DOHH2 (cell line): Measurements from ENCODE around the gene TLNRD1.

Experiments
- H3F3A ChIP-seq: fragments of 200-600 bp; sonication (generic), shearing (Covaris generic); 2 replicates; pipeline ENCODE4 v1.6.0; 2016; ENCODE audit warnings: antibody characterized with exemption, mild to moderate bottlenecking; ENCODE audit not compliant: control insufficient read depth, insufficient read depth
- H3K27ac ChIP-seq: fragments of 200-600 bp; sonication (generic); 2 replicates; pipeline ENCODE4 v1.5.1; 2014; ENCODE audit warnings: low read depth, mild to moderate bottlenecking, low read length, moderate library complexity
- H3K27me3 ChIP-seq: fragments of 200-600 bp; sonication (generic); 2 replicates; pipeline ENCODE4 v1.6.1; 2014; ENCODE audit warnings: mild to moderate bottlenecking, low read length, mixed read lengths; ENCODE audit not compliant: control insufficient read depth
- H3K36me3 ChIP-seq: fragments of 200-600 bp; sonication (generic); 2 replicates; pipeline ENCODE4 v1.6.1; 2014; ENCODE audit warnings: mild to moderate bottlenecking, low read length, moderate library complexity, mixed read lengths; ENCODE audit not compliant: control insufficient read depth
- H3K4me1 ChIP-seq: fragments of 200-600 bp; sonication (generic); 2 replicates; pipeline ENCODE4 v1.6.1; 2014; ENCODE audit warnings: mild to moderate bottlenecking, low read length, mixed read lengths; ENCODE audit not compliant: control insufficient read depth
- H3K4me2 ChIP-seq: fragments of 200-600 bp; sonication (generic); 2 replicates; pipeline ENCODE4 v1.6.0; 2014; ENCODE audit warnings: mild to moderate bottlenecking, low read length, moderate library complexity
- H3K4me3 ChIP-seq: fragments of 200-600 bp; sonication (generic); 2 replicates; pipeline ENCODE4 v1.5.1; 2014; ENCODE audit warnings: mild to moderate bottlenecking, low read length, mixed read lengths
- H3K79me2 ChIP-seq: fragments of 200-600 bp; sonication (generic); 2 replicates; pipeline ENCODE4 v1.6.1; 2014; ENCODE audit warnings: mild to moderate bottlenecking, low read length, mixed read lengths; ENCODE audit not compliant: control insufficient read depth
- H3K9me2 ChIP-seq: fragments of 200-600 bp; sonication (generic); replicated peaks from 2 replicates; pipeline ENCODE4 v1.6.1; 2014; ENCODE audit warnings: mild to moderate bottlenecking, low read length, mixed read lengths; ENCODE audit not compliant: control insufficient read depth
- H3K9me3 ChIP-seq: fragments of 200-600 bp; sonication (generic); 2 replicates; pipeline ENCODE4 v1.6.1; 2014; ENCODE audit warnings: antibody characterized with exemption, low read length, mixed read lengths; ENCODE audit not compliant: control insufficient read depth, insufficient read depth
- H4K20me1 ChIP-seq: fragments of 200-600 bp; sonication (generic); 2 replicates; pipeline ENCODE4 v1.6.0; 2014; ENCODE audit warnings: low read depth, mild to moderate bottlenecking, antibody characterized with exemption, low read length, moderate library complexity; ENCODE audit not compliant: control insufficient read depth, insufficient read depth
- EZH2phosphoT487 ChIP-seq: fragments of 200-600 bp; sonication (generic); IDR thresholded peaks from 2 replicates; pipeline ENCODE4 v1.6.1; 2017; ENCODE audit warnings: borderline replicate concordance, mild to moderate bottlenecking, antibody characterized with exemption, low read length, moderate library complexity, mixed read lengths
- TF ChIP-seq, protein P1 (sequence below): fragments of 200-600 bp; sonication (generic); IDR thresholded peaks from one replicate; pipeline ENCODE4 v1.5.1; 2014; ENCODE audit warnings: antibody characterized with exemption, mild to moderate bottlenecking, low read depth, low read length; ENCODE audit not compliant: poor library complexity, severe bottlenecking

Gene TLNRD1

DNA sequence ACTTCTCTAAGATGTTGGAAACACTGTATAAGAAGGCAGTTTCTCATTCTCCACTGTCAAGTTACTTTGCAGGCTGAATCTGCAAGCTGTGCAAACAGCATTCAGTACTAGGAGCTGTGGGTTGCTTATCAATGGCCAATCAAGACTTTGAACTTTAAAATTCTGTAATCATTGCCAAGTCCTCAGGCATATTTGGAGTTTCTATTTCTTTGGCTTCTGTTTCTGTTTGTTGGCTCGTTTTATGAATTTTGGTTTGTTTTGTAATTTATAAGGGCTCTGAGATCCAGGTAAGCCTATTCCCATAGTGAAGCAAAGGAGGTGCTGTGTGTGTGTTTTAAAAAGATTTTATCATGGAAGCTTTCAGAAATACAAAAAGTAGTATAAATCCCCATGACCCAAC lies 32.1 kb downstream of the TLNRD1 start:
- no peak overlapping the region for H3K4me3 ChIP-seq
- no peaks in the 10 kb centered on the region for H3K27me3 ChIP-seq
- H3K4me1 ChIP-seq = peaks cover 7% of the 10 kb centered on the region; the same call in 1 of the 2 replicates
- no peak overlapping the region for H3K27ac ChIP-seq
- TF ChIP-seq, protein P1, sequence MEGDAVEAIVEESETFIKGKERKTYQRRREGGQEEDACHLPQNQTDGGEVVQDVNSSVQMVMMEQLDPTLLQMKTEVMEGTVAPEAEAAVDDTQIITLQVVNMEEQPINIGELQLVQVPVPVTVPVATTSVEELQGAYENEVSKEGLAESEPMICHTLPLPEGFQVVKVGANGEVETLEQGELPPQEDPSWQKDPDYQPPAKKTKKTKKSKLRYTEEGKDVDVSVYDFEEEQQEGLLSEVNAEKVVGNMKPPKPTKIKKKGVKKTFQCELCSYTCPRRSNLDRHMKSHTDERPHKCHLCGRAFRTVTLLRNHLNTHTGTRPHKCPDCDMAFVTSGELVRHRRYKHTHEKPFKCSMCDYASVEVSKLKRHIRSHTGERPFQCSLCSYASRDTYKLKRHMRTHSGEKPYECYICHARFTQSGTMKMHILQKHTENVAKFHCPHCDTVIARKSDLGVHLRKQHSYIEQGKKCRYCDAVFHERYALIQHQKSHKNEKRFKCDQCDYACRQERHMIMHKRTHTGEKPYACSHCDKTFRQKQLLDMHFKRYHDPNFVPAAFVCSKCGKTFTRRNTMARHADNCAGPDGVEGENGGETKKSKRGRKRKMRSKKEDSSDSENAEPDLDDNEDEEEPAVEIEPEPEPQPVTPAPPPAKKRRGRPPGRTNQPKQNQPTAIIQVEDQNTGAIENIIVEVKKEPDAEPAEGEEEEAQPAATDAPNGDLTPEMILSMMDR = no peak
- TF ChIP-seq EZH2phosphoT487 = no peak
- H3K9me3 ChIP-seq = no peaks in the 10 kb centered on the region
- no peaks in the 10 kb centered on the region for H3K79me2 ChIP-seq
- no peaks in the 10 kb centered on the region for H3K36me3 ChIP-seq
- no peaks in the 10 kb centered on the region for H3F3A ChIP-seq
- H4K20me1 ChIP-seq = no peaks in the 10 kb centered on the region
- no peaks in the 10 kb centered on the region for H3K9me2 ChIP-seq
- no peak overlapping the region for H3K4me2 ChIP-seq

DNA sequence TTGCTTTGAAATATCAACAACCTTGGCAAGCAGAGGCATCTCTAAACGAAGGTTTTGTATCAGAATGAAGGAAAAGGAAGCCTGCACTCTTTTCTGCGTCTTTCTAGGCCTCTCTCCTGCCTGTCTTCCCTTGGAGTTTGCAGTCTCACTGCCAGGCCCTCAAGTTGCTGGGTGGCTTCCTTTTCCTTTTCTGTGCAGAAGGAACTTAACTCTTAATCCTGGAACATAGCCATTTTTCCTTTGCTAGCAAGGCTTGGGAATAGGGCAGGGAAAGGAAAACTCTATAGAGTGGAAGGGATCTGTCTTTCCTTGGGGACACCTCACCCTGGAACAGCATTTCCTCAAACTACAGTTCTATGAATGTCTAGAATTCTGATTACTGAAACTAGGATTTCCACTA lies 32.8 kb downstream of the TLNRD1 start:
- Histone ChIP-seq H3K4me1 (peaks cover 7% of the 10 kb centered on the region; the same call in 1 of the 2 replicates), H3K79me2 (no peaks in the 10 kb centered on the region), H3K27me3 (no peaks in the 10 kb centered on the region), H4K20me1 (no peaks in the 10 kb centered on the region), H3K4me2 (no peak overlapping the region), H3K27ac (no peak overlapping the region), H3K36me3 (no peaks in the 10 kb centered on the region), H3F3A (no peaks in the 10 kb centered on the region), H3K4me3 (no peak overlapping the region), H3K9me2 (no peaks in the 10 kb centered on the region), H3K9me3 (no peaks in the 10 kb centered on the region)
- no peak for TF ChIP-seq EZH2phosphoT487

DNA sequence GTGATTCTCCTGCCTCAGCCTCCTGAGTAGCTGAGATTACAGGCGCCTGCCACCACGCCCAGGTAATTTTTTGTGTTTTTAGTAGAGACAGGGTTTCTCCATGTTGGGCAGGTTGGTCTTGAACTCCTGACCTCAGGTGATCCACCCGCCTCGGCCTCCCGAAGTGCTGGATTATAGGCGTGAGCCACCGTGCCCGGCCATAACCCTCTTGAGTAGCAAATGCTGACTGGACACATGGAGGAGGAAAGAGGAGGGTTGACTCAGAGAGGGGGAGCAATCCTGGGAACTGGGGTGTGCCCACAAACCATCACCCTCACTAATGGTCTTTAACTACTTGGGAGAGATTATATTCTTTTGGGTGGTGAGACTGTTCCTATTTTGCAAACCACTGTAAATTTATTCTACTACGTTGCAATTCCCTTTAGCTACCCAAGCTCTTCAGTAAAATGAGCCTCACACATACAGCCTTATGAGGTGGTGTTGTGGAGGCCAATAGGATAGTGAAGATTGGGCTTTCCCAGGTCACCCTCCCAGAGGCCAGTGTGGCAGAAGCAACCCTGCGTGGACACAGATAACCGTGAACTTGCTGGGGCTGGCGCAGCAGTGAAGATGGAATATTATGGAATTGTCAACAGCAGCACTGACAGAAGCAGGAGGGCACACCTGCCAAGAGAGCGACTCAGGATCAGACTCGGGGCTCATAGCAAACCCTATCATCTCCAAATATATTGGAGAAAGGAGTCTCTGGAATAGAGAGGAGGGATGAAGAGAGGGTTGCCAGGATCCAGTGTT lies 37.4 kb downstream of the TLNRD1 start:
- no peaks in the 10 kb centered on the region for H3K9me3 ChIP-seq
- no peaks in the 10 kb centered on the region for H3K36me3 ChIP-seq
- H3K9me2 ChIP-seq = no peaks in the 10 kb centered on the region
- no peaks in the 10 kb centered on the region for H3K79me2 ChIP-seq
- no peak overlapping the region for H3K4me2 ChIP-seq
- no peaks in the 10 kb centered on the region for H4K20me1 ChIP-seq
- no peaks in the 10 kb centered on the region for H3K27me3 ChIP-seq
- H3K27ac ChIP-seq = no peak overlapping the region
- no peak for TF ChIP-seq EZH2phosphoT487
- TF ChIP-seq, protein P1 = no peak
- no peaks in the 10 kb centered on the region for H3F3A ChIP-seq
- no peak overlapping the region for H3K4me3 ChIP-seq
- H3K4me1 ChIP-seq = no peaks in the 10 kb centered on the region

DNA sequence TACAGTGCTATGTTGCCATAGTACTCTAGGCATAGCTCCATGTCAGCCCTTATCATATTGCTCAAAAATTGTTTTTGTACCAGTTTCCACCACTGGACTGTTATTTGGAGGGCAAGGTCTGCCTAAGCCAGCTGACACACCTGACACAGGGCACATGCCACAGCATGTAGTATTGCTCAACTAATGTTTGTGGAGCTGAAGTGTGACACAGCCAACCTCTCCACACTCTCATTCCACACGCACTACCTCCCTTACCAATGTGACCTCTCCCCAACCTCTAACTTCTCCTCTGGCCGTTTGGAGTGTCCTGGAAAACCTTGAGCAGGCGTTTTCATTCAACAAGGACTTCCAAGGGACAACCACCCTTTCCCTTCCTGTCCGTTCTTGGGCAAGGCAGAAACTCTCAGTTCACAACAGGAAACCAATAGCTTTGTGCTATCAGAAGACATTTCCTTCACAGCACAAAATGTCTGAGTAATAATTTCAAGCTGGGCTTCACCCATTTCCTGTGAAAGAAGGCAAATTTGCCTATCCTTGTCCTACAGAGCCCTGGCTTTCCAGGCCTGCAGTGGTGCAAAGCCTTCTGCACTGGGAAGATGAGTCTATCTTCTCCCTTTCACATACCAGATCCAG lies 38.4 kb downstream of the TLNRD1 start:
- no peaks in the 10 kb centered on the region for H3K79me2 ChIP-seq
- H3K36me3 ChIP-seq = no peaks in the 10 kb centered on the region
- no peaks in the 10 kb centered on the region for H4K20me1 ChIP-seq
- no peaks in the 10 kb centered on the region for H3F3A ChIP-seq
- no peak overlapping the region for H3K27ac ChIP-seq
- H3K4me1 ChIP-seq = no peaks in the 10 kb centered on the region
- TF ChIP-seq, protein P1 = no peak
- no peak for TF ChIP-seq EZH2phosphoT487
- H3K4me2 ChIP-seq = no peak overlapping the region
- H3K9me3 ChIP-seq = no peaks in the 10 kb centered on the region
- no peak overlapping the region for H3K4me3 ChIP-seq
- no peaks in the 10 kb centered on the region for H3K27me3 ChIP-seq
- no peaks in the 10 kb centered on the region for H3K9me2 ChIP-seq
